ENCODE results near the gene FCAMR.

FCAMR gene

GRCh38 chr1:206911064-206911663 lies 59.1 kb downstream of the FCAMR start:
- DNase-seq, result peak in 2 of 51 donors; percentile 5 to 7

GRCh38 chr1:206909883-206910318 lies 60.4 kb downstream of the FCAMR start:
- DNase-seq, result no peak

GRCh38 chr1:206909161-206909882 lies 60.9 kb downstream of the FCAMR start:
- DNase-seq, result peak in 7 of 51 donors; percentile 9 to 41 (median 19)

- no peak for DNase-seq
Observed at GRCh38 chr1:206908038-206908437, 62.2 kb downstream of the FCAMR start.

Data from hypothalamus (tissue), 51 donors.